Stomach smooth muscle (tissue), 2 donors: ENCODE data around the gene LNX2.

ENCODE experiments used
- H3K27ac ChIP-seq: one replicate; pipeline ENCODE4 v1.7.0; 2013; ENCODE audit warnings: mild to moderate bottlenecking, low read length, inconsistent platforms
- H3K27me3 ChIP-seq, 2 donors: one replicate each; pipeline ENCODE4 v1.7.0; 2013; ENCODE audit warnings: low read length in 2 of 2; ENCODE audit not compliant: insufficient read depth in 2 of 2, control insufficient read depth in 1 of 2
- H3K36me3 ChIP-seq, 2 donors: one replicate each; pipeline ENCODE4 v1.7.0; 2013; ENCODE audit warnings: low read length in 2 of 2; ENCODE audit not compliant: control insufficient read depth in 2 of 2, insufficient read depth in 2 of 2
- H3K4me1 ChIP-seq: one replicate; pipeline ENCODE4 v1.7.0; 2013; ENCODE audit warnings: low read length; ENCODE audit not compliant: control insufficient read depth, insufficient read depth
- H3K4me3 ChIP-seq, 2 donors: one replicate each; pipeline ENCODE4 v1.7.0; 2013; ENCODE audit warnings: low read length in 2 of 2
- H3K9ac ChIP-seq, 2 donors: one replicate each; pipeline ENCODE4 v1.7.0; 2013; ENCODE audit warnings: low read length in 2 of 2, mild to moderate bottlenecking in 1 of 2
- H3K9me3 ChIP-seq, 2 donors: one replicate each; pipeline ENCODE4 v1.7.0; 2013; ENCODE audit warnings: low read length in 2 of 2; ENCODE audit not compliant: control insufficient read depth in 2 of 2
- donor health status: healthy.
- donor health status: Pancreatic carcinoma.

LNX2 gene

GRCh38 chr13:27508802-27509201 lies 111.5 kb downstream of the LNX2 start:
- no peak overlapping the region for H3K4me3 ChIP-seq
- no peaks in the 10 kb centered on the region for H3K36me3 ChIP-seq
- no peak overlapping the region for H3K27ac ChIP-seq
- H3K4me1 ChIP-seq = peaks cover 3% of the 10 kb centered on the region
- H3K27me3 ChIP-seq = peaks cover 0 to 2% of the 10 kb centered on the region in 2 donors
- H3K9ac ChIP-seq = no peak overlapping the region
- H3K9me3 ChIP-seq = no peaks in the 10 kb centered on the region

DNA sequence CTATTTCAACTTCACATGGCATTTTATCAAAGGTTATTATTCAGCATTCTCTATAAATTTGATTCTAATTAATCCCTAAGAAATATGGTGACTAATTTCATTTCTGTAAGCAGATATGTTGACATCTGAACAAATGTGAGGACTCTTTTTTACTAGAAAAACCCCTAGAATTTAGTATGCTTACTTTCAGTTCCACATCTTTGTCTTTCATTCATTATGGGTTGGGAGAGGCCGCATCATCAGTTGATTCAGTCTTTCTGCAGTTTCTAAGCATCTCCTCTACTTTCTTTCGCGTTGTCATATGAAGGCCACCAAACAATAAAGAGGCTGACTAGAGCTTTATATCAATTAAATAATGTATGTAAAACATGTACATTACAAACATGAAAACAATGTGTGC lies 114.5 kb downstream of the LNX2 start:
- Histone ChIP-seq H3K36me3 (no peaks in the 10 kb centered on the region), H3K27me3 (peaks cover 0 to 2% of the 10 kb centered on the region in 2 donors)

DNA sequence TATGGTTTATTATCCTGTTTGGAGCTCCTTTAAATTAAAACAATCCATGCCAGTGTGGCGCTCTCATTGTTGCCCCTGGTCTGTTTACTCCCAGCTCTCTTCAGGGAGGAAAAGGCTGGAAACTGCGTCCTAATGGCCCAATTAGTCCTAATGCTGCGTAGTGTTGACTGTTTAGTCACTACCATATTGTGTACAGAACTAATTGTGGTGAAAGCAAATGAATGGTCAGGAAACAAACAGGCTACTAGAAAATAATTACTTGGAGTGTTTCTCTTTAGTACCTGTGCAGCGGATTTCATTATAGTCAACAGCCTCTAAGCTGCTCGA lies 115.5 kb downstream of the LNX2 start:
- Histone ChIP-seq H3K27ac (no peak overlapping the region), H3K9me3 (no peaks in the 10 kb centered on the region), H3K27me3 (no peaks in the 10 kb centered on the region), H3K36me3 (no peaks in the 10 kb centered on the region), H3K4me1 (peaks cover 3% of the 10 kb centered on the region), H3K9ac (no peak overlapping the region), H3K4me3 (no peak overlapping the region)

More for the DNA sequence above, 114.5 kb downstream of the LNX2 start:
- no peak overlapping the region for H3K27ac ChIP-seq
- H3K4me3 ChIP-seq = no peak overlapping the region
- H3K9me3 ChIP-seq = no peaks in the 10 kb centered on the region
- H3K9ac ChIP-seq = no peak overlapping the region
- peaks cover 3% of the 10 kb centered on the region for H3K4me1 ChIP-seq

DNA sequence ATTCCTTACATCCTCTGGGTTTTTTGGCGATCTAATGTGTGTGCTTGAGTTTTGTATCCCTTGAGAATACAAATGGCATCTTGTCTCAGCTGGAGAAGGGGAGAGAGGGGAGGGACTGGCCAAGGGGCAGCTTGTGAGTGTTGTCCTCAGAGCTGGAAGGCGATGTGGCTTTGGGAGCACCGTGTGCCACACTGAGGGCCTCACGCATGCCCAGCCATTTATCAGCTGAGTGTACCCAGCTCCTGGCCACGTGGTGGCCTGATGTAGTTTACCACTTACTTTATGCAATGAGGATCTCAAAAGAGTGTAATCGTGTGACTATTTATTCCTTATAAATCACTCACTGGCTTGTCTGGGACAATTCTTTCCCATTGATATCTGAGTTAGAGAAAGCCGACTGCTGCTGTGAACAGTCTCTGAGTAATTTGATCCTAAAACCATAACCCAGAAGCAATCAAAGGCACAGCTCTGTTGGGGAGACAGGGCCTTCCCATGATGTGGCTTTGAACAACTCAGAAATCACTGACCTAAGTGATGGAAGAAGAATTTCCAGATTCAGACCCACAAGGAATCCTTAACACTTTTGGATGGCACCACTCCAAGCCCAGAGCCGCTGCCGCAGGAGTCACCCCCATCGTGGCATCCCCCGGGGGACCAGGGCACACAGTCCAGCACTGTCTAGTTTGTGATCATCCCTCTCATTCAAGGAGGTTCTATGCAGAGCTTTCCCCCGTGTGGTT lies 116.0 kb downstream of the LNX2 start:
- Histone ChIP-seq H3K9me3 (no peaks in the 10 kb centered on the region), H3K27me3 (no peaks in the 10 kb centered on the region), H3K9ac (no peak overlapping the region), H3K27ac (no peak overlapping the region), H3K4me3 (no peak overlapping the region), H3K36me3 (no peaks in the 10 kb centered on the region), H3K4me1 (peaks cover 3% of the 10 kb centered on the region)

- Histone ChIP-seq H3K4me1 (peaks cover 3% of the 10 kb centered on the region), H3K4me3 (no peak overlapping the region), H3K36me3 (no peaks in the 10 kb centered on the region), H3K9ac (no peak overlapping the region), H3K27me3 (no peaks in the 10 kb centered on the region), H3K9me3 (no peaks in the 10 kb centered on the region), H3K27ac (no peak overlapping the region)
These were observed 119.4 kb downstream of the LNX2 start for GRCh38 chr13:27500806-27501534.

- no peaks in the 10 kb centered on the region for H3K27me3 ChIP-seq
- no peak overlapping the region for H3K27ac ChIP-seq
- H3K9me3 ChIP-seq = no peaks in the 10 kb centered on the region
- H3K4me3 ChIP-seq = no peak overlapping the region
- no peak overlapping the region for H3K9ac ChIP-seq
- H3K36me3 ChIP-seq = no peaks in the 10 kb centered on the region
- H3K4me1 ChIP-seq = peaks cover 3% of the 10 kb centered on the region
These were observed 122.6 kb downstream of the LNX2 start for GRCh38 chr13:27497563-27498230.

DNA sequence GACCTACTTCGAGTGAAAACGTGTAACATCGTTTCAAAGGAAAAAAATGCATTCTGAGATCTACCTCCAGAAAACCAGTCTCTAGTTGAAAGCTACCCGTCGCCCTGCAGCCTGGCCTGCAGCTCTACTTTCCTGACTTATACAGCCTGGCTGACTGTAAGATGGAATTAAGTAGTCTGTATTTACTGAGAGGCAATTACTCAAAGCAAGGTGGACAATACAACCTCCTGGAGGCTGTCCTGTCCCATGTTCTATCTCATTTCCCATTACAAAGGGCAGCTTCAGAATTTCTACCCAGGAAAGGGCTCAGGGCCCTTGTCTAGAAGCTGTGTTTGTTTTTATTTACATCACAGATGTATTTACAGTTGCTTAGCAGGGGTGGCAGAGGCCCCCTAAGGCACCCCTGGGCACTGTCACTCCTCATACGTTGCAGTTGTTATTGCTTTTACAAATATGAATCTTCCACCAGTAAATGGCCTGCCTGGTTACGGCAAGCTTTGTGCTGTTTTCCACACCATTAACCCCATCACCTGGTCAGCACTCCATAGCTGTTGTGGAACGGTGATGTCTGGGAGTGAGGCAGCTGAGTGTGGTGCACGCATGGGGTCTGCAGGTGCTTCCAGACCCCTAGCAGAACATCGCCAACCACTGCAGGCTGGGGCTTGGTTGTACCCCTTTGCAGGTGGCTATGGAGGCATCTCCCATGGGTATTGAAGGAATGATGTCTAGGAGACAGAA lies 123.6 kb downstream of the LNX2 start:
- no peaks in the 10 kb centered on the region for H3K36me3 ChIP-seq
- no peaks in the 10 kb centered on the region for H3K27me3 ChIP-seq
- peaks cover 3% of the 10 kb centered on the region for H3K4me1 ChIP-seq

DNA sequence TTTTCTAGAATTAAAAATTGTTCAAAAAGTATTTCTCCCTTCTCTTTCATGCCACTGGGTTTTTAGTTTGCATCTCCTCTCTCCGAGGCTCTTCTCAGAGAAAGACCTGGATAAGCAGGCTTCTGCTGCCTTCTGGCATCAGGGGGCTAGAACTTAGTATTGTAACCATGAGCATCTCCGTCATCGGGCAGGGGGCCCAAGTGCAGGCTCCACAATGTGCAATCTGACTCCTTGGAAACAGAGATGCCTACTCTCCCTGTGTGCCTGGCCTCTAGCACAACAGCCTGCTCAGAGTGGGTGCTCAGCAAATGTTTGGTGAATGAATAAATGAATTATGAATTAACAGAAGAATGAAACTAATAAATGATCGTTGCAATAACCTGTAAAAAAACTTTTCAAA lies 124.3 kb downstream of the LNX2 start:
- Histone ChIP-seq H3K9ac (no peak overlapping the region), H3K27ac (no peak overlapping the region), H3K4me3 (no peak overlapping the region), H3K36me3 (no peaks in the 10 kb centered on the region), H3K27me3 (no peaks in the 10 kb centered on the region), H3K9me3 (no peaks in the 10 kb centered on the region), H3K4me1 (peaks cover 3% of the 10 kb centered on the region)

More for the DNA sequence above, 123.6 kb downstream of the LNX2 start:
- Histone ChIP-seq H3K9ac (no peak overlapping the region), H3K27ac (no peak overlapping the region), H3K4me3 (no peak overlapping the region), H3K9me3 (no peaks in the 10 kb centered on the region)
